ENCODE measurements around the gene ARAF. TPM values are rescaled to one million over a fixed set of nuclear protein-coding genes. Genes with fewer than 3 reads are reported as not detected.

ARAF gene
- total RNA-seq, 2 donors from 2014 or later = 84.7 to 87.1 TPM

DNA sequence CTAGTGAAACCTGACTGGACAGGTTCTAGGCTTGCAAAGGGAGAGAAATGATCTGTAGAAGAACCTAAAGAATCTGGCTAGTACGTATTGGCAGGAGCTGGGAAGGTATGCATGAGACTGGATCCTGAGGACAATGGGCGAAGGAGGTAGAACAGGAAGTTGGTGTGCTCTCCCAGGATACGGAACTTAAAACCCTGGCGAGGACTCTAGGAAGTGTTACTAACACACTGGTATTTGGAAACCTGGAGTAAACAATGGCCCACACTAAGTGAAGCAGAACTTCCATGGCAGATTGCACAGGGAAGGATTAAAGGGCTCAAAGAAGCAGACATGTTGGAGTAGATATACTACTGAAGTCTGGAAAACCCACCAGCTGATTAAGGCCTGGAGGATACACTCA is 49.5 kb downstream of the ARAF start:
- H3K9me3 Mint-ChIP-seq = no peaks in the 10 kb centered on the region
- H3K36me3 Mint-ChIP-seq = no peaks in the 10 kb centered on the region

DNA sequence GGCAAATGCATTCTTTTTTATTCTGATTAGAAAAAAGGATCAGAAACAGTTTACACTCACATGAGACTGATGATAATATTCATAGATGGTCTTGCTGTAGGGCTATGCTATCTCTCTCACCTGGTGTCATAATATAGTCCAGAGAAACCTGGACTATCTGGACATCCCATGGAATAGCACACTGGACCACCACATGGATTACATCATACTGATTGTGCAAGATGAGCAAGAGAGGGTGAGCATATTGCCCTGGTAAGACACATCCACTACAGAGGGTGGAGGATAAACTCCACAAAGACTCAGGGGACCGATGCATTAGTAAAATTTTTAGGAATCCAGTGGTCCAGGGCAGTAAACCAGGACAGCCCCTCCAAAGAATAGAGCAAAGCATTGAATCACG is 50.5 kb downstream of the ARAF start:
- H3K27me3 Mint-ChIP-seq = peaks cover 6 to 18% of the 10 kb centered on the region in 2 donors
- no peak overlapping the region for H3K27ac Mint-ChIP-seq
- H3K36me3 Mint-ChIP-seq = no peaks in the 10 kb centered on the region
- H3K4me3 Mint-ChIP-seq = no peak overlapping the region
- peaks cover 0 to 2% of the 10 kb centered on the region in 2 donors for H3K4me1 Mint-ChIP-seq (ENCODE audit: low read depth in 2 of 2)
- ATAC-seq (no peak), DNase-seq (ENCODE audit: low spot score) (no peak)
- H3K9me3 Mint-ChIP-seq = no peaks in the 10 kb centered on the region

More for the DNA sequence above, 49.5 kb downstream of the ARAF start:
- ATAC-seq (no peak), DNase-seq (ENCODE audit: low spot score) (no peak)
- H3K4me3 Mint-ChIP-seq = no peak overlapping the region
- peaks cover 0 to 16% of the 10 kb centered on the region in 2 donors for H3K27me3 Mint-ChIP-seq
- H3K4me1 Mint-ChIP-seq (ENCODE audit: low read depth in 2 of 2) = peaks cover 0 to 4% of the 10 kb centered on the region in 2 donors
- H3K27ac Mint-ChIP-seq = no peak overlapping the region

DNA sequence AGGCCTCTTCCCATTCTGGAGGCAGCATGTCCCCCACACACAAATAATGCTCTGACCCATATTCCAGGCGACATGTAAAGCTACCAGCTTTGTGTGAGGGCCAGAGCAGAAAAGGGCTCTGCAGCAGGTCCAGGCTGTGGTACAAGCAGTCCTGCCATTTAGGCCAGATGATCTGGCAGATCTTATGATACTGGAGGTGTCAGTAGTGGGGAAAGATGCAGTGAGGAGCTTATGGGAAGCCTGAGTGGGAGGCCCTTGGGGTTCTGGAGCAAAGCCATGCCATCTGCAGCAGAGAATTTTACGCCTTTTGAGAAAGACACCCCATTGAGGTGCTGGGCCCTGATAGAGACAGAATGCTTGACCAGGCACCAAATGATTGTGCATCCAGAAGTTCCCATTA is 50.9 kb downstream of the ARAF start:
- Mint-ChIP-seq H3K36me3 (no peaks in the 10 kb centered on the region), H3K9me3 (no peaks in the 10 kb centered on the region), H3K27ac (no peak overlapping the region), H3K4me1 (ENCODE audit: low read depth in 2 of 2) (peaks cover 0 to 2% of the 10 kb centered on the region in 2 donors), H3K4me3 (no peak overlapping the region), H3K27me3 (peaks cover 10 to 22% of the 10 kb centered on the region in 2 donors)
- ATAC-seq (no peak), DNase-seq (ENCODE audit: low spot score) (no peak)

DNA sequence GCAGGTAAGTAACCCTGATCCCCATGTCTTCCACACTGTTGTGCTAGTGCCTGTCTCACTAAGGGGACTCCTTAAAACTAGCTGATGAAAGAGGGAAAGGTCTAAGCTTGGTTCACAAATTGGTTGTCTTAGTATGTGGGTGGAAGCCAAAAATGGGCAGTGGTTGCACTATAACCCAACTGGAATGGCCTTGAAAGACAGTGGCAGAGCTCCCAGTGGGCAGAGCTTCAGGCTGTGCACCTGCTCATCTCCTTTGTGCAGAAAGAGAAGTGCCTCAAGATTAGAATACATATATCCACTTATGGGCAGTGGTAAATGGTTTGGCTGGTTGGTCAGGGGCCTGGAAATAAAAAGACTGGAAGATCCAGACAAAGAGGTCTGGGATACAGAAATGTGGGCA is 51.4 kb downstream of the ARAF start:
- Mint-ChIP-seq H3K27me3 (peaks cover 14 to 23% of the 10 kb centered on the region in 2 donors), H3K36me3 (no peaks in the 10 kb centered on the region), H3K4me3 (no peak overlapping the region), H3K27ac (no peak overlapping the region), H3K4me1 (ENCODE audit: low read depth in 2 of 2) (peaks cover 0 to 2% of the 10 kb centered on the region in 2 donors), H3K9me3 (no peaks in the 10 kb centered on the region)
- ATAC-seq (no peak), DNase-seq (ENCODE audit: low spot score) (no peak)

- Mint-ChIP-seq H3K4me1 (ENCODE audit: low read depth in 2 of 2) (peaks cover 0 to 2% of the 10 kb centered on the region in 2 donors), H3K27ac (no peak overlapping the region), H3K36me3 (no peaks in the 10 kb centered on the region), H3K27me3 (peaks cover 21 to 27% of the 10 kb centered on the region in 2 donors), H3K4me3 (no peak overlapping the region), H3K9me3 (no peaks in the 10 kb centered on the region)
- DNase-seq (ENCODE audit: low spot score) (no peak), ATAC-seq (no peak)
Measured at GRCh38 chrX:47613082-47613481, 52.1 kb downstream of the ARAF start.

DNA sequence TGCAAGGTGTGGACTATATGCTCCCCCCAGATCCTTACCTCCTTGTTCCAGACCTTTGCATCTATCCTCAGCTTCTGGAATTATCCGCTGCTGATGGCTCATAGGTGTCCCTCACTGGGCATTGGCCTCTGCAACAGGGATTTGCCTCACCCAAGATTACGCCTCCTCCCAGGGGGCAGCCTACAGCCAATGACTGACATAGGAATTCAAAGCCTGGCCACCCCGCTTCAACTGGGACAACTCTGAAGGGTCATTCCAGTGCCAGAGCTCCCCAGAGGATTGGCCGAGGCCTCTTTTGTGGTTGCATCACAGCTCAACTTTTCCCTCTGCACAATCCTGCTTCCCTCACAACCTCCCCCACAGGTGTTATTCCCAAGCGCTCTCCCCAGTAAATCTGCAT is 53.6 kb downstream of the ARAF start:
- DNase-seq (ENCODE audit: low spot score) = no peak
- no peak overlapping the region for H3K27ac Mint-ChIP-seq
- peaks cover 28 to 29% of the 10 kb centered on the region in 2 donors for H3K27me3 Mint-ChIP-seq
- ATAC-seq = no peak
- no peak overlapping the region for H3K4me3 Mint-ChIP-seq
- no peaks in the 10 kb centered on the region for H3K36me3 Mint-ChIP-seq
- no peaks in the 10 kb centered on the region for H3K9me3 Mint-ChIP-seq
- peaks cover 0 to 5% of the 10 kb centered on the region in 2 donors for H3K4me1 Mint-ChIP-seq (ENCODE audit: low read depth in 2 of 2)

GRCh38 chrX:47618923-47619485 is 58.0 kb downstream of the ARAF start:
- no peaks in the 10 kb centered on the region for H3K36me3 Mint-ChIP-seq
- ATAC-seq (no peak), DNase-seq (ENCODE audit: low spot score) (no peak)
- peaks cover 0 to 12% of the 10 kb centered on the region in 2 donors for H3K4me1 Mint-ChIP-seq (ENCODE audit: low read depth in 2 of 2)
- peak overlapping the region in 1 of 2 donors; percentile 40 for H3K27ac Mint-ChIP-seq
- H3K9me3 Mint-ChIP-seq = no peaks in the 10 kb centered on the region
- peaks cover 34 to 48% of the 10 kb centered on the region in 2 donors for H3K27me3 Mint-ChIP-seq
- H3K4me3 Mint-ChIP-seq = peak overlapping the region; percentile 57

- Mint-ChIP-seq H3K27ac (peak within 1 kb of the TSS in 1 of 2 donors; percentile 40), H3K4me1 (ENCODE audit: low read depth in 2 of 2) (peaks cover 0 to 14% of the 10 kb centered on the region in 2 donors), H3K4me3 (peak within 1 kb of the TSS; percentile 57), H3K27me3 (peaks cover 37 to 50% of the 10 kb centered on the region in 2 donors), H3K36me3 (no peaks in the 10 kb centered on the region), H3K9me3 (no peaks in the 10 kb centered on the region)
- DNase-seq (ENCODE audit: low spot score) (peak; percentile 85), ATAC-seq (peak; percentile 93 to 96)
Measured at GRCh38 chrX:47619486-47620302, 58.7 kb downstream of the ARAF start, which contains the start of gene SYN1. TSS of gene SYN1 (minus strand) at chrX:47619857. CDS start at chrX:47619728, 129 bp downstream.

- H3K36me3 Mint-ChIP-seq = no peaks in the 10 kb centered on the region
- peaks cover 41 to 56% of the 10 kb centered on the region in 2 donors for H3K27me3 Mint-ChIP-seq
- no peak overlapping the region for H3K4me3 Mint-ChIP-seq
- no peak overlapping the region for H3K27ac Mint-ChIP-seq
- ATAC-seq = peak in 1 of 2 donors; percentile 11
- no peaks in the 10 kb centered on the region for H3K9me3 Mint-ChIP-seq
- DNase-seq (ENCODE audit: low spot score) = no peak
- peaks cover 0 to 14% of the 10 kb centered on the region in 2 donors for H3K4me1 Mint-ChIP-seq (ENCODE audit: low read depth in 2 of 2)
Measured at GRCh38 chrX:47620303-47620685, 59.3 kb downstream of the ARAF start.

Other genes starting within 250 kb of the ARAF start
- under 1 TPM; 0.31 to 0.61 TPM for gene ZNF157, start 190.6 kb upstream of the ARAF start, total RNA-seq
- 10 to 100 TPM; 12.5 to 16.6 TPM for gene ZNF41, start 78.0 kb upstream of the ARAF start, total RNA-seq
- 10 to 100 TPM in 1 of 2 donors, 1 to 10 TPM in 1; 9.1 to 12.5 TPM for gene TIMP1, start 21.2 kb downstream of the ARAF start, total RNA-seq
- gene SYN1, start 58.7 kb downstream of the ARAF start, total RNA-seq = under 1 TPM; 0.29 to 0.92 TPM
- gene CFP, start 68.7 kb downstream of the ARAF start, total RNA-seq = 1 to 10 TPM in 1 of 2 donors, under 1 TPM in 1; 0.71 to 2.3 TPM
- gene ELK1, start 89.4 kb downstream of the ARAF start, total RNA-seq = 10 to 100 TPM; 24.5 to 49.5 TPM
- 100 to 1,000 TPM in 1 of 2 donors, 10 to 100 TPM in 1; 80.5 to 113 TPM for gene UXT, start 98.0 kb downstream of the ARAF start, total RNA-seq